ENCODE data around the gene PTPRE.

GRCh38 chr10:127915324-127915723 lies 8.4 kb downstream of the PTPRE start:
- no peak for TF ChIP-seq POLR2AphosphoS5 (IDR thresholded peaks at IDR 0.05; ENCODE audit: low read depth, low read length)
- no peak for TF ChIP-seq TAF1 (IDR thresholded peaks at IDR 0.05; ENCODE audit: borderline replicate concordance, insufficient read depth, low read length)
- TF ChIP-seq FOXP2 (optimal IDR thresholded peaks at IDR 0.05; ENCODE audit: borderline replicate concordance, extremely low read depth, extremely low read length, insufficient read depth): no peak
- no peak for TF ChIP-seq SIN3A (IDR thresholded peaks at IDR 0.05; ENCODE audit: borderline replicate concordance, insufficient read depth, low read length)
- TF ChIP-seq, protein P1, sequence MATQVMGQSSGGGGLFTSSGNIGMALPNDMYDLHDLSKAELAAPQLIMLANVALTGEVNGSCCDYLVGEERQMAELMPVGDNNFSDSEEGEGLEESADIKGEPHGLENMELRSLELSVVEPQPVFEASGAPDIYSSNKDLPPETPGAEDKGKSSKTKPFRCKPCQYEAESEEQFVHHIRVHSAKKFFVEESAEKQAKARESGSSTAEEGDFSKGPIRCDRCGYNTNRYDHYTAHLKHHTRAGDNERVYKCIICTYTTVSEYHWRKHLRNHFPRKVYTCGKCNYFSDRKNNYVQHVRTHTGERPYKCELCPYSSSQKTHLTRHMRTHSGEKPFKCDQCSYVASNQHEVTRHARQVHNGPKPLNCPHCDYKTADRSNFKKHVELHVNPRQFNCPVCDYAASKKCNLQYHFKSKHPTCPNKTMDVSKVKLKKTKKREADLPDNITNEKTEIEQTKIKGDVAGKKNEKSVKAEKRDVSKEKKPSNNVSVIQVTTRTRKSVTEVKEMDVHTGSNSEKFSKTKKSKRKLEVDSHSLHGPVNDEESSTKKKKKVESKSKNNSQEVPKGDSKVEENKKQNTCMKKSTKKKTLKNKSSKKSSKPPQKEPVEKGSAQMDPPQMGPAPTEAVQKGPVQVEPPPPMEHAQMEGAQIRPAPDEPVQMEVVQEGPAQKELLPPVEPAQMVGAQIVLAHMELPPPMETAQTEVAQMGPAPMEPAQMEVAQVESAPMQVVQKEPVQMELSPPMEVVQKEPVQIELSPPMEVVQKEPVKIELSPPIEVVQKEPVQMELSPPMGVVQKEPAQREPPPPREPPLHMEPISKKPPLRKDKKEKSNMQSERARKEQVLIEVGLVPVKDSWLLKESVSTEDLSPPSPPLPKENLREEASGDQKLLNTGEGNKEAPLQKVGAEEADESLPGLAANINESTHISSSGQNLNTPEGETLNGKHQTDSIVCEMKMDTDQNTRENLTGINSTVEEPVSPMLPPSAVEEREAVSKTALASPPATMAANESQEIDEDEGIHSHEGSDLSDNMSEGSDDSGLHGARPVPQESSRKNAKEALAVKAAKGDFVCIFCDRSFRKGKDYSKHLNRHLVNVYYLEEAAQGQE (IDR thresholded peaks at IDR 0.05; ENCODE audit: insufficient read depth in 1 of 2, low read depth in 2 of 2, low read length in 2 of 2): no peak

Measured in PFSK-1 (cell line).